Pancreas (tissue), 10 donors: Measurements from ENCODE around the gene KPNA6. TPM values are rescaled to one million over a fixed set of nuclear protein-coding genes. Genes with fewer than 3 reads are reported as not detected.

Source experiments
- ATAC-seq, 4 donors: fragments of 200-7000 bp; cut with Tn5 transposase; one replicate each; pipeline versions ENCODE4 v1.8.0 to v1.9.1; 2020; ENCODE audit warnings: mild to moderate bottlenecking in 4 of 4, moderate library complexity in 4 of 4
- DNase-seq, 6 donors: peaks; one replicate each; pipeline ENCODE4 v3.0.0-alpha.2; 2020
- FAIRE-seq: peaks from 2 replicates; lab custom pipeline; 2012; peaks lifted over from hg19 to GRCh38; lab: Jason Lieb, UNC
- H3K27ac ChIP-seq, 4 donors: fragments of 200-600 bp; sonication (generic); 1 replicate in 3 of 4; 2 replicates in 1 of 4; pipeline versions ENCODE4 v1.5.0 to v1.8.0; 2020
- H3K27me3 ChIP-seq, 4 donors: fragments of 200-600 bp; one replicate each; pipeline ENCODE4 v1.8.0; 2021
- H3K36me3 ChIP-seq, 3 donors: fragments of 200-600 bp; sonication (generic) in 1 of 3; one replicate each; pipeline versions ENCODE4 v1.5.0 to v1.8.0; 2020 to 2021
- H3K4me1 ChIP-seq, 3 donors: fragments of 200-600 bp; one replicate each; pipeline ENCODE4 v1.8.0; 2021
- H3K4me3 ChIP-seq, 4 donors: fragments of 200-600 bp; sonication (generic) in 2 of 4; one replicate each; pipeline versions ENCODE4 v1.5.0 to v1.8.0; 2020 to 2021
- H3K9me3 ChIP-seq, 4 donors: fragments of 200-600 bp; one replicate each; pipeline ENCODE4 v1.8.0; 2021
- CTCF ChIP-seq, 4 donors: fragments of 200-600 bp; sonication (generic) in 3 of 4; IDR thresholded peaks; one replicate each; pipeline versions ENCODE4 v1.5.0 to v1.8.0; 2021; ENCODE audit warnings: antibody characterized with exemption in 4 of 4
- WGBS, 2 donors: extraction: QIAGEN DNeasy Blood & Tissue Kit; methylation state at CpG; one replicate each; pipeline ENCODE4 v1.1.7; 2013; 5-methylcytosine and 5-hydroxymethylcytosine counted together
- intact Hi-C, 3 donors: fragments of 100-400 bp; cut with DNase I; formaldehyde crosslinking; loops; one replicate each; pipeline versions ENCODE4 v1.11.1 to v1.14.2; 2022
- polyA plus RNA-seq, 2 donors: library from polyadenylated mRNA; stranded (reverse); fragments of 200-250 nt; gene quantifications; one replicate each; pipeline ENCODE4 v1.2.3, GENCODE V29; 2013
- total RNA-seq, 6 donors: library from RNA; stranded (reverse); fragmentation: NEBNext Ultra II Directional in 4 of 6; extraction: Animal tissue kit (Norgen Biotek cat#: 25700) in 4 of 6; gene quantifications; one replicate each; pipeline versions ENCODE4 v1.2.1 to v1.2.4, GENCODE V29; 2021 to 2023
- donor health status: healthy with polysubstance abuse.
- donor health status: DM: no; HTN: no; CAD: no; lungs with moderate emphysema.
- donor health status: DM: no; HTN: no; CAD: no.
- donor health status: control.
- donor health status: control.
- donor health status: Bipolar disorder and iron deficiency.
- donor health status: DM: yes; HTN: yes; CAD: no.
- donor health status: DM: no; HTN: no; CAD: no.
- donor health status: DM: no; HTN: no; CAD: no.
- donor health status: DM: yes; HTN: yes; CAD: no.

Gene KPNA6
- total and polyA plus RNA-seq, 8 donors, result 4.9 to 36.2 (median 24.0) TPM

- H3K4me1 ChIP-seq, result peaks cover 7 to 11% (median 10%) of the 10 kb centered on the region in 3 donors
- WGBS, 2 donors, result 17 to 21% methylated on average over 6 of the region's 6 CpGs
- DNase-seq, result peak; percentile 70 to 92 (median 84)
- H3K27ac ChIP-seq, result peak overlapping the region; percentile 29 to 71 (median 56)
- H3K4me3 ChIP-seq, result peak overlapping the region in 1 of 4 donors; percentile 52
- intact Hi-C loops, result no loop called here
- H3K36me3 ChIP-seq, result peaks cover 0 to 11% (median 6%) of the 10 kb centered on the region in 3 donors
- TF ChIP-seq CTCF (IDR thresholded peaks at IDR 0.05), result no peak
- no peak for FAIRE-seq
- H3K9me3 ChIP-seq, result no peaks in the 10 kb centered on the region
- no peaks in the 10 kb centered on the region for H3K27me3 ChIP-seq
- peak; percentile 59 to 81 (median 72) for ATAC-seq
These were observed 91.8 kb downstream of the KPNA6 start for GRCh38 chr1:32199717-32200072.

GRCh38 chr1:32200226-32201010 is 92.6 kb downstream of the KPNA6 start, which contains the start of gene CCDC28B:
Gene CCDC28B, plus strand, starts transcription at chr1:32200595. Its CDS starts 1,341 bp downstream, at chr1:32201936.
- Histone ChIP-seq H3K27ac (peak within 1 kb of the TSS; percentile 29 to 71 (median 56)), H3K27me3 (no peaks in the 10 kb centered on the region), H3K4me1 (peaks cover 7 to 11% (median 10%) of the 10 kb centered on the region in 3 donors), H3K9me3 (no peaks in the 10 kb centered on the region), H3K36me3 (peaks cover 0 to 4% (median under 1%) of the 10 kb centered on the region in 3 donors), H3K4me3 (peak within 1 kb of the TSS; percentile 26 to 67 (median 52))
- 0 to 1% methylated on average over 29 to 34 of the region's 34 CpGs for WGBS, 2 donors
- intact Hi-C loops, result no loop called here
- TF ChIP-seq CTCF (IDR thresholded peaks at IDR 0.05), result no peak
- no peak for FAIRE-seq
- DNase-seq, result peak; percentile 43 to 77 (median 57)
- peak; percentile 49 to 71 (median 60) for ATAC-seq

GRCh38 chr1:32201011-32201855 is 93.4 kb downstream of the KPNA6 start:
- 4 to 5% methylated on average over 25 to 26 of the region's 26 CpGs for WGBS, 2 donors
- H3K9me3 ChIP-seq, result no peaks in the 10 kb centered on the region
- ATAC-seq (peak; percentile 49 to 68 (median 58)), FAIRE-seq (no peak), DNase-seq (peak; percentile 60 to 83 (median 73))
- no peak for TF ChIP-seq CTCF (IDR thresholded peaks at IDR 0.05)
- peaks cover 9 to 15% (median 10%) of the 10 kb centered on the region in 3 donors for H3K4me1 ChIP-seq
- peak overlapping the region in 3 of 4 donors; percentile 49 to 71 (median 64) for H3K27ac ChIP-seq
- H3K36me3 ChIP-seq, result no peaks in the 10 kb centered on the region
- intact Hi-C loops, result no loop called here
- no peaks in the 10 kb centered on the region for H3K27me3 ChIP-seq
- H3K4me3 ChIP-seq, result peak overlapping the region; percentile 26 to 67 (median 52)

- ATAC-seq, result peak; percentile 6 to 20 (median 9)
- peak overlapping the region; percentile 32 to 77 (median 62) for H3K4me3 ChIP-seq
- no peaks in the 10 kb centered on the region for H3K27me3 ChIP-seq
- WGBS, 2 donors, result 20% methylated on average over 19 to 26 of the region's 26 CpGs
- intact Hi-C loops, result no loop called here
- no peak for TF ChIP-seq CTCF (IDR thresholded peaks at IDR 0.05)
- H3K27ac ChIP-seq, result peak overlapping the region; percentile 33 to 50 (median 42)
- H3K36me3 ChIP-seq, result no peaks in the 10 kb centered on the region
- no peaks in the 10 kb centered on the region for H3K9me3 ChIP-seq
- peaks cover 2 to 13% (median 3%) of the 10 kb centered on the region in 3 donors for H3K4me1 ChIP-seq
- FAIRE-seq, result no peak
- peak in 4 of 6 donors; percentile 28 to 72 (median 58) for DNase-seq
These were observed 97.1 kb downstream of the KPNA6 start for GRCh38 chr1:32204943-32205361.
